Astrocyte (in vitro differentiated cells and primary cell): ENCODE results near the gene TM4SF20.

Experiments used
- CTCF ChIP-seq: IDR thresholded peaks from 2 replicates; pipeline ENCODE4 v1.5.1; 2011; ENCODE audit warnings: low read depth, mild to moderate bottlenecking, inconsistent platforms, low read length, moderate library complexity; ENCODE audit not compliant: insufficient read depth
- EZH2 ChIP-seq: IDR thresholded peaks from 2 replicates; pipeline ENCODE4 v1.6.1; 2012; ENCODE audit warnings: mild to moderate bottlenecking, low read length, inconsistent platforms; ENCODE audit not compliant: insufficient read depth

DNA sequence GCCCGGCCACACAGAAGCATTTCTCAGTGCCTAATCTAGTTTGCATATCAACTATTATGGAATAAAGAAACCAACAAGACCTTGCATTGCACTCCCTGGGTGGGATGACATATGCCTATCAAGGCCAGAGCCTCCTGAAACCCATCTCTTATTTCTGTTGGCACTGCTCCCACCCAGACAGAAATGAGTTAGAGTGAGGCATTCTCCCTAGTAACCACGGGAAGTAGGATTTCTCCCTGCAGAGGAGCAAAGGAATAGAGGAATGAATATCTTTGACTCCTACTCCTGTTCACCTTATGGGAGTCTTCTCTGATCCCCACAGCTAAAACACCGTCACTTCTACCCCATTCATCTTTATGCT, 32.9 kb upstream of the TM4SF20 start:
- TF ChIP-seq CTCF: no peak
- no peak for TF ChIP-seq EZH2
